Ovary (tissue), 3 donors: ENCODE results near the gene GLI3.

Source experiments
- CTCF ChIP-seq, 3 donors: fragments of 450-650 bp in 2 of 3; fragments of 200-600 bp in 1 of 3; IDR thresholded peaks; one replicate each; pipeline versions ENCODE4 v1.5.1 to v1.8.0; 2016 to 2022; ENCODE audit warnings: antibody characterized with exemption in 3 of 3, mild to moderate bottlenecking in 1 of 3
- EP300 ChIP-seq: sonication (generic); formaldehyde crosslinking; IDR thresholded peaks from one replicate; pipeline ENCODE4 v1.6.1; 2017; ENCODE audit warnings: antibody characterized with exemption
- POLR2A ChIP-seq: fragments of 450-650 bp; IDR thresholded peaks from one replicate; pipeline ENCODE4 v1.6.1; 2017; ENCODE audit warnings: antibody characterized with exemption, mild to moderate bottlenecking, moderate library complexity
- donor health status: DM: no; HTN: no; CAD: no.

DNA sequence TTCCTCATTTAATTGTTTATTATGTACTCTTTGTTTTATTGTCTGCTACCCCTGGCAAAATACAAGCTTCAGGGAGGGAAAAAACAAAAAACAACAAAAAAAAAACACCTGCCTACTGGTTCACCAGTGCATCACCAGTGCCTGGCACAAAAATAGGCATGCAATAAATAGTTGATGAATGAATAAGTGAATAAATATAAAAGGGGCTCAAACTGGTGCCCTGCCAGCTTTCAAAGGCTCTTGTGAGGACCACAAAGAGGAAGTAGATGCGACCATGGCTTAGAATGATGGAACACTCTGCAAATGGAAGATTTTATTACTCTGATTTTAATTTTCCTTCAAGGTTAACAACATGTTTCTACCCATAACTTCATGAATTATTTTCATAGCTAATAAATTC, 321.1 kb downstream of the GLI3 start:
- TF ChIP-seq POLR2A (no peak), CTCF (IDR thresholded peaks at IDR 0.05) (no peak), EP300 (no peak)
